Vagina (tissue), 2 donors: Measurements from ENCODE around the gene CYP3A5. TPM values are rescaled to one million over a fixed set of nuclear protein-coding genes. Genes with fewer than 3 reads are reported as not detected.
"Not testable (repeated sequence)": the region's sequence is repeated elsewhere in the genome, so short reads cannot be mapped to it uniquely, and the experiment has no call there.

ENCODE experiments used
- DNase-seq, 2 donors: peaks; one replicate each; pipeline ENCODE4 v3.0.0-alpha.2; 2017; ENCODE audit errors: extremely low spot score in 2 of 2
- H3K27ac ChIP-seq: fragments of 200-600 bp; sonication (generic); one replicate; pipeline ENCODE4 v1.5.1; 2019
- H3K27me3 ChIP-seq: fragments of 200-600 bp; sonication (generic); one replicate; pipeline ENCODE4 v1.5.1; 2019
- H3K36me3 ChIP-seq, 2 donors: fragments of 200-600 bp; sonication (generic); one replicate each; pipeline ENCODE4 v1.5.1; 2017 to 2019
- H3K4me1 ChIP-seq: fragments of 200-600 bp; sonication (generic); one replicate; pipeline ENCODE4 v1.5.1; 2019
- H3K4me3 ChIP-seq, 2 donors: fragments of 200-600 bp; sonication (generic); 1 replicate in 1 of 2; 2 replicates in 1 of 2; pipeline ENCODE4 v1.5.1; 2016 to 2019
- H3K9me3 ChIP-seq: fragments of 200-600 bp; sonication (generic); one replicate; pipeline ENCODE4 v1.5.1; 2019
- CTCF ChIP-seq, 3 experiments: fragments of 450-650 bp in 2 of 3; fragments of 200-600 bp in 1 of 3; sonication (generic) in 1 of 3; IDR thresholded peaks; one replicate each; pipeline ENCODE4 v1.5.1; 2017 to 2019; ENCODE audit warnings: antibody characterized with exemption in 3 of 3, mild to moderate bottlenecking in 2 of 3, moderate library complexity in 2 of 3
- POLR2A ChIP-seq, 2 donors: fragments of 450-650 bp; IDR thresholded peaks; one replicate each; pipeline ENCODE4 v1.6.1; 2017; ENCODE audit warnings: antibody characterized with exemption in 2 of 2, mild to moderate bottlenecking in 2 of 2, moderate library complexity in 2 of 2
- POLR2AphosphoS5 ChIP-seq, 2 donors: sonication (generic); formaldehyde crosslinking; IDR thresholded peaks; one replicate each; pipeline ENCODE4 v1.9.0; 2017; ENCODE audit warnings: antibody characterized with exemption in 2 of 2, mild to moderate bottlenecking in 2 of 2, low read depth in 1 of 2; ENCODE audit not compliant: insufficient read depth in 1 of 2
- intact Hi-C: fragments of 100-400 bp; cut with DNase I; formaldehyde crosslinking; loops from one replicate; pipeline ENCODE4 v1.15.1; 2023
- total RNA-seq: library from RNA; depleted of rRNA; stranded (reverse); fragments of >200 nt; gene quantifications from one replicate; pipeline ENCODE4 v1.2.3, GENCODE V29; 2016

The CYP3A5 gene
- total RNA-seq, 1 donor from 2014 or later = 80.3 TPM

GRCh38 chr7:99713995-99714570 lies 34.3 kb upstream of the CYP3A5 start:
- Histone ChIP-seq H3K4me1 (no peaks in the 10 kb centered on the region), H3K27ac (no peak overlapping the region), H3K4me3 (no peak overlapping the region), H3K36me3 (no peaks in the 10 kb centered on the region), H3K27me3 (no peaks in the 10 kb centered on the region), H3K9me3 (no peaks in the 10 kb centered on the region)
- intact Hi-C loops = no loop called here
- no peak for TF ChIP-seq POLR2AphosphoS5 (IDR thresholded peaks at IDR 0.05; ENCODE audit: insufficient read depth in 1 of 2, low read depth in 1 of 2)
- no peak for TF ChIP-seq CTCF (IDR thresholded peaks at IDR 0.05)
- no peak for TF ChIP-seq POLR2A (IDR thresholded peaks at IDR 0.05)
- DNase-seq = no peak

- Histone ChIP-seq H3K4me1 (no peaks in the 10 kb centered on the region), H3K36me3 (no peaks in the 10 kb centered on the region), H3K27ac (no peak overlapping the region), H3K9me3 (no peaks in the 10 kb centered on the region), H3K4me3 (no peak overlapping the region), H3K27me3 (no peaks in the 10 kb centered on the region)
- TF ChIP-seq POLR2AphosphoS5 (IDR thresholded peaks at IDR 0.05; ENCODE audit: insufficient read depth in 1 of 2, low read depth in 1 of 2) (no peak), POLR2A (IDR thresholded peaks at IDR 0.05) (no peak), CTCF (IDR thresholded peaks at IDR 0.05) (no peak)
- no peak for DNase-seq
- intact Hi-C loops = no loop called here
Observed at GRCh38 chr7:99709838-99710578, 30.2 kb upstream of the CYP3A5 start.

- no peaks in the 10 kb centered on the region for H3K36me3 ChIP-seq
Observed at GRCh38 chr7:99709260-99709659, 29.5 kb upstream of the CYP3A5 start.

GRCh38 chr7:99707096-99707495 lies 27.3 kb upstream of the CYP3A5 start:
- no peak for DNase-seq
- Histone ChIP-seq H3K27ac (no peak overlapping the region), H3K4me1 (no peaks in the 10 kb centered on the region), H3K9me3 (no peaks in the 10 kb centered on the region), H3K4me3 (no peak overlapping the region), H3K36me3 (no peaks in the 10 kb centered on the region), H3K27me3 (no peaks in the 10 kb centered on the region)
- TF ChIP-seq POLR2AphosphoS5 (IDR thresholded peaks at IDR 0.05; ENCODE audit: insufficient read depth in 1 of 2, low read depth in 1 of 2) (no peak), CTCF (IDR thresholded peaks at IDR 0.05) (no peak), POLR2A (IDR thresholded peaks at IDR 0.05) (no peak)
- intact Hi-C loops = no loop called here

More at GRCh38 chr7:99709260-99709659, 29.5 kb upstream of the CYP3A5 start:
- intact Hi-C loops = no loop called here
- no peak for DNase-seq
- Histone ChIP-seq H3K4me3 (no peak overlapping the region), H3K9me3 (no peaks in the 10 kb centered on the region), H3K27ac (no peak overlapping the region), H3K27me3 (no peaks in the 10 kb centered on the region), H3K4me1 (no peaks in the 10 kb centered on the region)
- TF ChIP-seq CTCF (IDR thresholded peaks at IDR 0.05) = no peak
- no peak for TF ChIP-seq POLR2A (IDR thresholded peaks at IDR 0.05)
- no peak for TF ChIP-seq POLR2AphosphoS5 (IDR thresholded peaks at IDR 0.05; ENCODE audit: insufficient read depth in 1 of 2, low read depth in 1 of 2)

GRCh38 chr7:99699946-99700345 lies 20.1 kb upstream of the CYP3A5 start:
- H3K27ac ChIP-seq = no peak overlapping the region
- no peak overlapping the region for H3K4me3 ChIP-seq

GRCh38 chr7:99698867-99699730 lies 19.3 kb upstream of the CYP3A5 start:
- H3K4me3 ChIP-seq, DNase-seq, intact Hi-C loops, H3K27me3 ChIP-seq, H3K4me1 ChIP-seq, H3K36me3 ChIP-seq, H3K27ac ChIP-seq, H3K9me3 ChIP-seq: not testable (repeated sequence)

More at GRCh38 chr7:99699946-99700345, 20.1 kb upstream of the CYP3A5 start:
- H3K9me3 ChIP-seq = no peaks in the 10 kb centered on the region
- no peaks in the 10 kb centered on the region for H3K27me3 ChIP-seq
- TF ChIP-seq POLR2AphosphoS5 (IDR thresholded peaks at IDR 0.05; ENCODE audit: insufficient read depth in 1 of 2, low read depth in 1 of 2) = no peak
- TF ChIP-seq CTCF (IDR thresholded peaks at IDR 0.05) = no peak
- TF ChIP-seq POLR2A (IDR thresholded peaks at IDR 0.05) = no peak
- no peak for DNase-seq
- intact Hi-C loops = no loop called here
- H3K36me3 ChIP-seq = no peaks in the 10 kb centered on the region
- peaks cover 9% of the 10 kb centered on the region for H3K4me1 ChIP-seq
